Lower leg skin (tissue), 4 donors: ENCODE data around the gene CD302. TPM values are rescaled to one million over a fixed set of nuclear protein-coding genes. Genes with fewer than 3 reads are reported as not detected.

Source experiments
- DNase-seq, 2 donors: peaks; one replicate each; pipeline ENCODE4 v3.0.0-alpha.2; 2019; ENCODE audit warnings: low spot score in 2 of 2
- H3K4me3 ChIP-seq: fragments of 200-600 bp; sonication (generic); 2 replicates; pipeline ENCODE4 v1.5.1; 2017; ENCODE audit warnings: mild to moderate bottlenecking, low read depth; ENCODE audit not compliant: poor library complexity, severe bottlenecking
- CTCF ChIP-seq, 3 donors: fragments of 450-650 bp; IDR thresholded peaks; one replicate each; pipeline ENCODE4 v1.5.1; 2016; ENCODE audit warnings: antibody characterized with exemption in 3 of 3, mild to moderate bottlenecking in 3 of 3, moderate library complexity in 2 of 3
- POLR2A ChIP-seq, 2 donors: fragments of 450-650 bp; IDR thresholded peaks; one replicate each; pipeline ENCODE4 v1.6.1; 2016 to 2017; ENCODE audit warnings: antibody characterized with exemption in 2 of 2, mild to moderate bottlenecking in 1 of 2, moderate library complexity in 1 of 2
- WGBS, 2 donors: methylation state at CpG; one replicate each; pipeline ENCODE4 v1.1.5; 2018; 5-methylcytosine and 5-hydroxymethylcytosine counted together
- intact Hi-C: fragments of 100-400 bp; cut with DNase I; formaldehyde crosslinking; loops from one replicate; pipeline ENCODE4 v1.15.0; 2023; ENCODE audit warnings: low total_unique reads
- total RNA-seq, 4 donors: library from RNA; depleted of rRNA; stranded (reverse); fragments of >200 nt; gene quantifications; one replicate each; pipeline ENCODE4 v1.1.0, GENCODE V29; 2016

The CD302 gene
- total RNA-seq, 4 donors from 2014 or later, result 10.2 to 24.8 (median 18.8) TPM

- DNase-seq, result no peak
- WGBS, 2 donors, result 94 to 97% methylated on average over 3 of the region's 3 CpGs
Observed at GRCh38 chr2:159769147-159769546, 28.9 kb downstream of the CD302 start.

GRCh38 chr2:159762075-159762474 lies 35.9 kb downstream of the CD302 start:
- 32 to 42% methylated on average over 1 of the region's 1 CpG for WGBS, 2 donors
- H3K4me3 ChIP-seq, result no peak overlapping the region
- TF ChIP-seq CTCF (IDR thresholded peaks at IDR 0.05) (no peak), POLR2A (IDR thresholded peaks at IDR 0.05) (no peak)
- intact Hi-C loops, result no loop called here
- no peak for DNase-seq

More at GRCh38 chr2:159769147-159769546, 28.9 kb downstream of the CD302 start:
- H3K4me3 ChIP-seq, result no peak overlapping the region
- no peak for TF ChIP-seq POLR2A (IDR thresholded peaks at IDR 0.05)
- no peak for TF ChIP-seq CTCF (IDR thresholded peaks at IDR 0.05)
- intact Hi-C loops, result no loop called here

GRCh38 chr2:159760326-159760725 lies 37.7 kb downstream of the CD302 start:
- intact Hi-C loops, result no loop called here
- DNase-seq, result no peak
- H3K4me3 ChIP-seq, result no peak overlapping the region
- TF ChIP-seq CTCF (IDR thresholded peaks at IDR 0.05) (no peak), POLR2A (IDR thresholded peaks at IDR 0.05) (no peak)

GRCh38 chr2:159759577-159759976 lies 38.4 kb downstream of the CD302 start:
- no peak for DNase-seq
- 83 to 86% methylated on average over 3 of the region's 3 CpGs for WGBS, 2 donors
- TF ChIP-seq CTCF (IDR thresholded peaks at IDR 0.05), result no peak
- no peak for TF ChIP-seq POLR2A (IDR thresholded peaks at IDR 0.05)
- H3K4me3 ChIP-seq, result no peak overlapping the region
- intact Hi-C loops, result no loop called here

- WGBS, 2 donors, result 60 to 67% methylated on average over 1 of the region's 1 CpG
- intact Hi-C loops, result no loop called here
- no peak overlapping the region for H3K4me3 ChIP-seq
- TF ChIP-seq CTCF (IDR thresholded peaks at IDR 0.05) (no peak), POLR2A (IDR thresholded peaks at IDR 0.05) (no peak)
- DNase-seq, result no peak
Observed at GRCh38 chr2:159758686-159759085, 39.3 kb downstream of the CD302 start.

- TF ChIP-seq CTCF (IDR thresholded peaks at IDR 0.05) (no peak), POLR2A (IDR thresholded peaks at IDR 0.05) (no peak)
- no peak for DNase-seq
- no peak overlapping the region for H3K4me3 ChIP-seq
- intact Hi-C loops, result no loop called here
- 58 to 78% methylated on average over 1 of the region's 1 CpG for WGBS, 2 donors
Observed at GRCh38 chr2:159758239-159758638, 39.8 kb downstream of the CD302 start.
